Neural crest cell (in vitro differentiated cells): ENCODE measurements around the gene WBP2. TPM values are rescaled to one million over a fixed set of nuclear protein-coding genes. Genes with fewer than 3 reads are reported as not detected.

Source experiments
- DNase-seq: peaks from one replicate; pipeline ENCODE4 v3.0.0; 2021; ENCODE audit warnings: low read depth, mixed read lengths, low spot score
- H3K27ac Mint-ChIP-seq: one replicate; pipeline ENCODE4 v1.8.0; 2021; ENCODE audit warnings: mild to moderate bottlenecking, mixed read lengths; ENCODE audit not compliant: unreplicated experiment
- H3K27me3 Mint-ChIP-seq: 2 replicates; pipeline ENCODE4 v1.8.0; 2021; ENCODE audit warnings: low read depth, mild to moderate bottlenecking, mixed read lengths
- H3K36me3 Mint-ChIP-seq: 2 replicates; pipeline ENCODE4 v1.8.0; 2021; ENCODE audit warnings: low read depth, mild to moderate bottlenecking, mixed read lengths
- H3K4me1 Mint-ChIP-seq: 2 replicates; pipeline ENCODE4 v1.8.0; 2021; ENCODE audit warnings: mixed read lengths
- H3K4me3 Mint-ChIP-seq: one replicate; pipeline ENCODE4 v1.8.0; 2021; ENCODE audit warnings: mild to moderate bottlenecking, mixed read lengths
- H3K9me3 Mint-ChIP-seq: 2 replicates; pipeline ENCODE4 v1.8.0; 2021; ENCODE audit warnings: mixed read lengths
- total RNA-seq: library from RNA; stranded (reverse); gene quantifications from 2 replicates; pipeline ENCODE4 v1.2.1, GENCODE V29; 2021
- TF ChIP-seq, protein P1 (sequence below): fragments of 200-600 bp; sonication (generic); conservative IDR thresholded peaks from 2 replicates; pipeline ENCODE4 v1.5.0; 2021; ENCODE audit warnings: antibody characterized with exemption, mild to moderate bottlenecking

WBP2 gene
- total RNA-seq, 1 donor from 2014 or later: 49.3 TPM

GRCh38 chr17:75899353-75899752 lies 44.2 kb upstream of the WBP2 start:
- TF ChIP-seq, protein P1, sequence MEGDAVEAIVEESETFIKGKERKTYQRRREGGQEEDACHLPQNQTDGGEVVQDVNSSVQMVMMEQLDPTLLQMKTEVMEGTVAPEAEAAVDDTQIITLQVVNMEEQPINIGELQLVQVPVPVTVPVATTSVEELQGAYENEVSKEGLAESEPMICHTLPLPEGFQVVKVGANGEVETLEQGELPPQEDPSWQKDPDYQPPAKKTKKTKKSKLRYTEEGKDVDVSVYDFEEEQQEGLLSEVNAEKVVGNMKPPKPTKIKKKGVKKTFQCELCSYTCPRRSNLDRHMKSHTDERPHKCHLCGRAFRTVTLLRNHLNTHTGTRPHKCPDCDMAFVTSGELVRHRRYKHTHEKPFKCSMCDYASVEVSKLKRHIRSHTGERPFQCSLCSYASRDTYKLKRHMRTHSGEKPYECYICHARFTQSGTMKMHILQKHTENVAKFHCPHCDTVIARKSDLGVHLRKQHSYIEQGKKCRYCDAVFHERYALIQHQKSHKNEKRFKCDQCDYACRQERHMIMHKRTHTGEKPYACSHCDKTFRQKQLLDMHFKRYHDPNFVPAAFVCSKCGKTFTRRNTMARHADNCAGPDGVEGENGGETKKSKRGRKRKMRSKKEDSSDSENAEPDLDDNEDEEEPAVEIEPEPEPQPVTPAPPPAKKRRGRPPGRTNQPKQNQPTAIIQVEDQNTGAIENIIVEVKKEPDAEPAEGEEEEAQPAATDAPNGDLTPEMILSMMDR: no peak
- H3K27me3 Mint-ChIP-seq: peaks cover 6% of the 10 kb centered on the region
- H3K4me3 Mint-ChIP-seq: peak overlapping the region; percentile 51
- H3K27ac Mint-ChIP-seq: no peak overlapping the region
- no peaks in the 10 kb centered on the region for H3K9me3 Mint-ChIP-seq
- no peak for DNase-seq
- H3K36me3 Mint-ChIP-seq: peaks cover 4% of the 10 kb centered on the region
- H3K4me1 Mint-ChIP-seq: peaks cover 24% of the 10 kb centered on the region

DNA sequence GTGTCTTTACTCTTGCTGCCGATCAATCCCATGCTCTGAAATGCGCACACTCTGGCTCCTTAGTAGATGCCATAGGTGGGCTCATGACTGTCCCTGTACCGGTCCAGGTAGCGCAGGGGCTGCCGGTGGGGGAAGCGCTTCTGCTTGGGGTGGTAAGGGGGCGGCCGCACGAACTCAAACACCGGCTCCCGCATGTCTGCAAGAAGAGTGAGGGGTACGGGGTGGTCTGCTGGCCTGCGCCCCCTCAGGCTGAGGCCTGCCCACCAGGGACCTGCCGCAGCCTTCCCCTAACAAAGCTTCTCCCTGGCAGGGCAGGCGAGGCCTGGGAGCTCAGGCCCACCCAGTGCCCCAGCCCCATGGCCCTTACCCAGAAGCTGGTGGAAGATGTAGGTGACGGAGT lies 43.7 kb upstream of the WBP2 start:
- peaks cover 6% of the 10 kb centered on the region for H3K27me3 Mint-ChIP-seq
- H3K4me1 Mint-ChIP-seq: peaks cover 26% of the 10 kb centered on the region
- H3K36me3 Mint-ChIP-seq: peaks cover 4% of the 10 kb centered on the region
- no peak overlapping the region for H3K27ac Mint-ChIP-seq
- DNase-seq: no peak
- TF ChIP-seq, protein P1: no peak
- H3K4me3 Mint-ChIP-seq: peak overlapping the region; percentile 51
- no peaks in the 10 kb centered on the region for H3K9me3 Mint-ChIP-seq

DNA sequence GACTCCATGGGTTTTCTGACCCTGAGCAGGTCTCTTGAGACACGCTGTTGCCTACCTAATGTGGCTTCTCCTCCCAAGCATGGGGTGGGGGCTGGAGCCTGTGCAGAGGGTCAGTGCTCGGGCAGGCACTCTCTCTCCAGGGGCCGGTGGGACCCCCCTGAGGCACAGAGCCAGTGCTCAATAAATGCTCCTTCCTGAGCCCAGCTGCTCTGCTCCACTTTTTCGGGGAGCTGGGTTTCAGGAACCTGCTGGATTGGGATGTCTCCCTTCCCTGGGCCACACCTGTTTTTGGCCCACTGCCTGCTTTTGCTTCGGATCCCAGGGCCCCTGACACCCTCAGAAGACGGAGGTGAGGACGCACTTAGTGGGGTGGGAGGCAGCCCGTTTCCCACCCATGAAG lies 42.9 kb upstream of the WBP2 start:
- TF ChIP-seq, protein P1: no peak
- peaks cover 28% of the 10 kb centered on the region for H3K4me1 Mint-ChIP-seq
- DNase-seq: no peak
- peak overlapping the region; percentile 86 for H3K4me3 Mint-ChIP-seq
- H3K36me3 Mint-ChIP-seq: peaks cover 4% of the 10 kb centered on the region
- peak overlapping the region; percentile 51 for H3K27ac Mint-ChIP-seq
- H3K9me3 Mint-ChIP-seq: no peaks in the 10 kb centered on the region
- H3K27me3 Mint-ChIP-seq: peaks cover 6% of the 10 kb centered on the region

- DNase-seq: no peak
- Mint-ChIP-seq H3K27ac (peak overlapping the region; percentile 51), H3K27me3 (peaks cover 6% of the 10 kb centered on the region), H3K4me1 (peaks cover 28% of the 10 kb centered on the region), H3K4me3 (peak overlapping the region; percentile 86), H3K36me3 (peaks cover 4% of the 10 kb centered on the region), H3K9me3 (no peaks in the 10 kb centered on the region)
- TF ChIP-seq, protein P1: no peak
Measured at GRCh38 chr17:75897160-75898019, 42.3 kb upstream of the WBP2 start.

DNA sequence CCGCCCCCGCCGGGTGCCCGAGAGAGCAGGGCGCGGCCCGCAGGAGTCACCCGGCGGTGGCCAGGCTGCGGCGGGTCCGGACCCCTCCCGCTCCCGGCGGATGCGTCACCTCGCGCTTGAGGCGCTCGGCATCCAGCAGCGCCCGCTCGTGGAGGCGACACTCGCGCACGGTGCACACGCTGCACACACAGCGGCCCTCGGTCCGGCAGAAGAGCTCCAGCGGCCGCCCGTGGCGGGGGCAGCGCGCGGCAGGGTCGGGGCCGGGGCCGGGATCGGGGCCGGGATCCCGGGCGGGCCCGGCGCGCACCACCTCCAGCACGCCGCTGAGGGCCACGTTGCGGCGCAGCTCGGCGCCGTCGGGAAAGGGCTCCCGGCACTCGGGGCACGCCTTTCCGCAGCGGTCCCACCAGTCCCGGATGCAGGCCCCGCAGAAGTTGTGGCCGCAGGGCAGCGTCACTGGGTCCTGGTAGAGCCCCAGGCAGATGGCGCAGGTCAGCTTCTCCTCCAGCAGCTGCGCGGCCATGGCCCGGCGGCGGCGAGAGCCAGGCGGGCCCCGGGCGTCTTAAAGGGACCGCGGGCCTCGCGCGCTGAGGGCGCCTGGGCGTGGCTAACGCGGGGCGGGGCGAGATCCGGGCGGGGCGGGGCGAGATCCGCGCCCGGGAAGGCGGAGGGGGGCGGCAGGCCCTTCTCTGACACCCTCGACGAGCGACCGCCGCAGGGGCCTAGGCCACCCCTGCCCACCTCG lies 41.5 kb upstream of the WBP2 start, which contains the start of gene TRIM65:
Gene TRIM65, minus strand, starts transcription at position 537 of the 745 bp plus-strand sequence. Its CDS starts 14 bp downstream, at position 523.
- DNase-seq: peak; percentile 70
- H3K27ac Mint-ChIP-seq: peak within 1 kb of the TSS; percentile 51
- H3K27me3 Mint-ChIP-seq: peaks cover 6% of the 10 kb centered on the region
- H3K4me1 Mint-ChIP-seq: peaks cover 28% of the 10 kb centered on the region
- H3K36me3 Mint-ChIP-seq: peaks cover 4% of the 10 kb centered on the region
- TF ChIP-seq, protein P1: peak; percentile 43
- peak within 1 kb of the TSS; percentile 90 for H3K4me3 Mint-ChIP-seq
- H3K9me3 Mint-ChIP-seq: no peaks in the 10 kb centered on the region
